ENCODE measurements around the gene GALNT12.

The GALNT12 gene

GRCh38 chr9:98815391-98815951 is 8.0 kb downstream of the GALNT12 start:
- no peak overlapping the region for H3K4me3 ChIP-seq (ENCODE audit: insufficient read depth, low read depth, low read length, poor library complexity, severe bottlenecking)
- H3K36me3 ChIP-seq (ENCODE audit: control insufficient read depth, insufficient read depth, low read length): no peaks in the 10 kb centered on the region
- H3K9me3 ChIP-seq (ENCODE audit: control insufficient read depth, low read length): no peaks in the 10 kb centered on the region
- no peak for DNase-seq
- H3K27ac ChIP-seq (ENCODE audit: insufficient read depth, low read length, poor library complexity, severe bottlenecking): no peak overlapping the region
- no peaks in the 10 kb centered on the region for H3K27me3 ChIP-seq (replicated peaks; ENCODE audit: control insufficient read depth, insufficient read depth, low read length, poor library complexity, severe bottlenecking)
- H3K4me1 ChIP-seq (ENCODE audit: control insufficient read depth, insufficient read depth, low read length, poor library complexity, severe bottlenecking): no peaks in the 10 kb centered on the region

- H3K27me3 ChIP-seq (replicated peaks; ENCODE audit: control insufficient read depth, insufficient read depth, low read length, poor library complexity, severe bottlenecking): no peaks in the 10 kb centered on the region
- no peak for DNase-seq
- no peaks in the 10 kb centered on the region for H3K9me3 ChIP-seq (ENCODE audit: control insufficient read depth, low read length)
- H3K36me3 ChIP-seq (ENCODE audit: control insufficient read depth, insufficient read depth, low read length): no peaks in the 10 kb centered on the region
- H3K27ac ChIP-seq (ENCODE audit: insufficient read depth, low read length, poor library complexity, severe bottlenecking): no peak overlapping the region
- H3K4me1 ChIP-seq (ENCODE audit: control insufficient read depth, insufficient read depth, low read length, poor library complexity, severe bottlenecking): no peaks in the 10 kb centered on the region
- H3K4me3 ChIP-seq (ENCODE audit: insufficient read depth, low read depth, low read length, poor library complexity, severe bottlenecking): no peak overlapping the region
Measured at GRCh38 chr9:98818764-98819163, 11.3 kb downstream of the GALNT12 start.

GRCh38 chr9:98819231-98819630 is 11.8 kb downstream of the GALNT12 start:
- Histone ChIP-seq H3K27me3 (replicated peaks; ENCODE audit: control insufficient read depth, insufficient read depth, low read length, poor library complexity, severe bottlenecking) (no peaks in the 10 kb centered on the region), H3K4me1 (ENCODE audit: control insufficient read depth, insufficient read depth, low read length, poor library complexity, severe bottlenecking) (no peaks in the 10 kb centered on the region), H3K9me3 (ENCODE audit: control insufficient read depth, low read length) (no peaks in the 10 kb centered on the region), H3K27ac (ENCODE audit: insufficient read depth, low read length, poor library complexity, severe bottlenecking) (no peak overlapping the region), H3K36me3 (ENCODE audit: control insufficient read depth, insufficient read depth, low read length) (no peaks in the 10 kb centered on the region), H3K4me3 (ENCODE audit: insufficient read depth, low read depth, low read length, poor library complexity, severe bottlenecking) (no peak overlapping the region)
- no peak for DNase-seq

- Histone ChIP-seq H3K9me3 (ENCODE audit: control insufficient read depth, low read length) (no peaks in the 10 kb centered on the region), H3K27ac (ENCODE audit: insufficient read depth, low read length, poor library complexity, severe bottlenecking) (no peak overlapping the region), H3K4me1 (ENCODE audit: control insufficient read depth, insufficient read depth, low read length, poor library complexity, severe bottlenecking) (no peaks in the 10 kb centered on the region), H3K27me3 (replicated peaks; ENCODE audit: control insufficient read depth, insufficient read depth, low read length, poor library complexity, severe bottlenecking) (no peaks in the 10 kb centered on the region), H3K4me3 (ENCODE audit: insufficient read depth, low read depth, low read length, poor library complexity, severe bottlenecking) (no peak overlapping the region), H3K36me3 (ENCODE audit: control insufficient read depth, insufficient read depth, low read length) (no peaks in the 10 kb centered on the region)
- no peak for DNase-seq
Measured at GRCh38 chr9:98821831-98822230, 14.4 kb downstream of the GALNT12 start.

- Histone ChIP-seq H3K27me3 (replicated peaks; ENCODE audit: control insufficient read depth, insufficient read depth, low read length, poor library complexity, severe bottlenecking) (no peaks in the 10 kb centered on the region), H3K36me3 (ENCODE audit: control insufficient read depth, insufficient read depth, low read length) (no peaks in the 10 kb centered on the region), H3K9me3 (ENCODE audit: control insufficient read depth, low read length) (no peaks in the 10 kb centered on the region), H3K4me3 (ENCODE audit: insufficient read depth, low read depth, low read length, poor library complexity, severe bottlenecking) (no peak overlapping the region), H3K27ac (ENCODE audit: insufficient read depth, low read length, poor library complexity, severe bottlenecking) (no peak overlapping the region), H3K4me1 (ENCODE audit: control insufficient read depth, insufficient read depth, low read length, poor library complexity, severe bottlenecking) (no peaks in the 10 kb centered on the region)
- no peak for DNase-seq
Measured at GRCh38 chr9:98822661-98823060, 15.2 kb downstream of the GALNT12 start.

- Histone ChIP-seq H3K9me3 (ENCODE audit: control insufficient read depth, low read length) (no peaks in the 10 kb centered on the region), H3K4me1 (ENCODE audit: control insufficient read depth, insufficient read depth, low read length, poor library complexity, severe bottlenecking) (no peaks in the 10 kb centered on the region), H3K36me3 (ENCODE audit: control insufficient read depth, insufficient read depth, low read length) (no peaks in the 10 kb centered on the region), H3K27ac (ENCODE audit: insufficient read depth, low read length, poor library complexity, severe bottlenecking) (no peak overlapping the region), H3K4me3 (ENCODE audit: insufficient read depth, low read depth, low read length, poor library complexity, severe bottlenecking) (no peak overlapping the region), H3K27me3 (replicated peaks; ENCODE audit: control insufficient read depth, insufficient read depth, low read length, poor library complexity, severe bottlenecking) (no peaks in the 10 kb centered on the region)
- no peak for DNase-seq
Measured at GRCh38 chr9:98823666-98824334, 16.3 kb downstream of the GALNT12 start.

- DNase-seq: no peak
- Histone ChIP-seq H3K4me1 (ENCODE audit: control insufficient read depth, insufficient read depth, low read length, poor library complexity, severe bottlenecking) (no peaks in the 10 kb centered on the region), H3K36me3 (ENCODE audit: control insufficient read depth, insufficient read depth, low read length) (no peaks in the 10 kb centered on the region), H3K4me3 (ENCODE audit: insufficient read depth, low read depth, low read length, poor library complexity, severe bottlenecking) (no peak overlapping the region), H3K27ac (ENCODE audit: insufficient read depth, low read length, poor library complexity, severe bottlenecking) (no peak overlapping the region), H3K9me3 (ENCODE audit: control insufficient read depth, low read length) (no peaks in the 10 kb centered on the region), H3K27me3 (replicated peaks; ENCODE audit: control insufficient read depth, insufficient read depth, low read length, poor library complexity, severe bottlenecking) (no peaks in the 10 kb centered on the region)
Measured at GRCh38 chr9:98825414-98825813, 17.9 kb downstream of the GALNT12 start.

GRCh38 chr9:98826716-98827115 is 19.2 kb downstream of the GALNT12 start:
- no peaks in the 10 kb centered on the region for H3K4me1 ChIP-seq (ENCODE audit: control insufficient read depth, insufficient read depth, low read length, poor library complexity, severe bottlenecking)
- no peak for DNase-seq
- peaks cover 2% of the 10 kb centered on the region for H3K36me3 ChIP-seq (ENCODE audit: control insufficient read depth, insufficient read depth, low read length)
- no peaks in the 10 kb centered on the region for H3K9me3 ChIP-seq (ENCODE audit: control insufficient read depth, low read length)
- H3K27ac ChIP-seq (ENCODE audit: insufficient read depth, low read length, poor library complexity, severe bottlenecking): no peak overlapping the region
- H3K4me3 ChIP-seq (ENCODE audit: insufficient read depth, low read depth, low read length, poor library complexity, severe bottlenecking): no peak overlapping the region
- H3K27me3 ChIP-seq (replicated peaks; ENCODE audit: control insufficient read depth, insufficient read depth, low read length, poor library complexity, severe bottlenecking): no peaks in the 10 kb centered on the region

GRCh38 chr9:98829766-98830165 is 22.3 kb downstream of the GALNT12 start:
- H3K27me3 ChIP-seq (replicated peaks; ENCODE audit: control insufficient read depth, insufficient read depth, low read length, poor library complexity, severe bottlenecking): no peaks in the 10 kb centered on the region
- H3K4me1 ChIP-seq (ENCODE audit: control insufficient read depth, insufficient read depth, low read length, poor library complexity, severe bottlenecking): no peaks in the 10 kb centered on the region
- H3K4me3 ChIP-seq (ENCODE audit: insufficient read depth, low read depth, low read length, poor library complexity, severe bottlenecking): no peak overlapping the region
- H3K36me3 ChIP-seq (ENCODE audit: control insufficient read depth, insufficient read depth, low read length): peaks cover 3% of the 10 kb centered on the region
- H3K9me3 ChIP-seq (ENCODE audit: control insufficient read depth, low read length): no peaks in the 10 kb centered on the region
- DNase-seq: no peak
- H3K27ac ChIP-seq (ENCODE audit: insufficient read depth, low read length, poor library complexity, severe bottlenecking): no peak overlapping the region

- Histone ChIP-seq H3K4me3 (ENCODE audit: insufficient read depth, low read depth, low read length, poor library complexity, severe bottlenecking) (no peak overlapping the region), H3K27ac (ENCODE audit: insufficient read depth, low read length, poor library complexity, severe bottlenecking) (no peak overlapping the region), H3K4me1 (ENCODE audit: control insufficient read depth, insufficient read depth, low read length, poor library complexity, severe bottlenecking) (no peaks in the 10 kb centered on the region), H3K9me3 (ENCODE audit: control insufficient read depth, low read length) (no peaks in the 10 kb centered on the region), H3K27me3 (replicated peaks; ENCODE audit: control insufficient read depth, insufficient read depth, low read length, poor library complexity, severe bottlenecking) (no peaks in the 10 kb centered on the region), H3K36me3 (ENCODE audit: control insufficient read depth, insufficient read depth, low read length) (peaks cover 3% of the 10 kb centered on the region)
- DNase-seq: no peak
Measured at GRCh38 chr9:98830554-98830953, 23.1 kb downstream of the GALNT12 start.

Measured in effector memory CD4-positive, alpha-beta T cell (primary cell).